ENCODE results near the gene SEPTIN7. TPM values are rescaled to one million over a fixed set of nuclear protein-coding genes. Genes with fewer than 3 reads are reported as not detected.

Gene SEPTIN7
- total and polyA plus RNA-seq, 2 of the 13 experiments (the other 11 are each of a cell fraction or from before 2014, with no cell fraction given), result 103 to 129 TPM

DNA sequence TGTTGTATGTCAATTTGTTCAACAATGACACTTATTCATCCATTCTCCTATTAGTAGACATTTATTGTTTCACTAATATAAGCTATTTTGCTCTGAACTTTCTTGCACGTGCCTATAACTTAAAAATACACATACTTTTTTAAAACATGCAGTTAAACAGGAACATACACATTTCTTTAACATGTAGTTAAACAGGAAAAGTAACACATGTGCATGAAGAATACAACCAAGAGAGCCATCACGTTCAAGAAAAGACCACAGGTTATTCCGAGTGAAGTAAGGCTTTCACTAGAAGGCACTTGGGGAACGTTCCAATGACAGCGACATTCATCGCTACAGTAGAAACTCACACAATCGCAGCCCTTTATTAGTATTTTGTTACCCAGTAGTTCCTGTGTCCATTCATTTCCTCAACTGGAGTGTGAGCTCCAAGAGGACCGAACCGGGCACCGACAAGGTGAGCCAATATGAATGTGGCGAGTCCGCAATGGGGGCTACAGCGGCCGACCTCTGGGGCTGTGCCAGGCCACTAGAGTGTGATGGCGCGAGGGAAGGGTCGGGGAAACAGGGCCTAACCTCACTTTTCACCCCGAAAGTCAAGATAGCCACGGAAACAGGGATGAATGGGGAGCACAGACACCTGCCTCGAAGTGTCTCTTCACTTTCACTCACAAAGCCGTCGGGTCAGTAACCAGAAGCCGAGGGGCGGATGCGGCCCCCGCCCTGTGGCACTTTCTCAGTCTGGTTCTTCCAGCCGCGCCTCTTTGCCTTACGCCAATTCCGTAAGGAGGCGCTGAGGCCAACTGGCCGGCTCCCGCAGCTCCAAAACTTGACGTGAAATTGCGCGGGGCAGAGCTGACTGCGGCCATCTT is 775 bp upstream of the SEPTIN7 start (continued):
- TF ChIP-seq SNAPC4 (CRISPR knock-in tag; IDR thresholded peaks at IDR 0.05) (no peak), AKAP8 (CRISPR knock-in tag; IDR thresholded peaks at IDR 0.05) (no peak), CCAR2 (optimal IDR thresholded peaks at IDR 0.05; ENCODE audit: low read depth, low read length) (no peak), ZNF629 (CRISPR knock-in tag; conservative IDR thresholded peaks at IDR 0.05) (no peak), GLI4 (CRISPR knock-in tag; IDR thresholded peaks at IDR 0.05; ENCODE audit: borderline replicate concordance) (peak; percentile 93; the same call in 1 of the 2 replicates), FOXC1 (CRISPR knock-in tag; IDR thresholded peaks at IDR 0.05; ENCODE audit: borderline replicate concordance) (no peak; the same call in 1 of the 2 replicates), ZFP90 (CRISPR knock-in tag; IDR thresholded peaks at IDR 0.05; ENCODE audit: borderline replicate concordance) (no peak), SRSF9 (IDR thresholded peaks at IDR 0.05; ENCODE audit: borderline replicate concordance, insufficient read depth, low read depth, low read length, poor library complexity, severe bottlenecking) (no peak), ZFP36 (IDR thresholded peaks at IDR 0.05; ENCODE audit: borderline replicate concordance, low read depth, low read length, partially characterized antibody) (no peak), ZNF850 (CRISPR knock-in tag; conservative IDR thresholded peaks at IDR 0.05) (no peak; the same call in 1 of the 2 replicates), STAT5B (CRISPR knock-in tag; IDR thresholded peaks at IDR 0.05) (no peak), HES4 (CRISPR knock-in tag; IDR thresholded peaks at IDR 0.05; ENCODE audit: borderline replicate concordance) (no peak), CEBPG (CRISPR knock-in tag; IDR thresholded peaks at IDR 0.05) (no peak), ZNF101 (CRISPR knock-in tag; IDR thresholded peaks at IDR 0.05; ENCODE audit: borderline replicate concordance, low read depth) (no peak), ZNF746 (CRISPR knock-in tag; IDR thresholded peaks at IDR 0.05) (no peak; the same call in 1 of the 2 replicates), ZNF615 (CRISPR knock-in tag; IDR thresholded peaks at IDR 0.05; ENCODE audit: borderline replicate concordance) (no peak), ZNF724P (CRISPR knock-in tag; IDR thresholded peaks at IDR 0.05; ENCODE audit: borderline replicate concordance) (0 out of 2 replicates have a peak, but pooled peaks have one; percentile 15), MLLT10 (CRISPR knock-in tag; IDR thresholded peaks at IDR 0.05) (no peak), KLF15 (CRISPR knock-in tag; IDR thresholded peaks at IDR 0.05; ENCODE audit: borderline replicate concordance) (no peak)
- TF ChIP-seq, protein P1, sequence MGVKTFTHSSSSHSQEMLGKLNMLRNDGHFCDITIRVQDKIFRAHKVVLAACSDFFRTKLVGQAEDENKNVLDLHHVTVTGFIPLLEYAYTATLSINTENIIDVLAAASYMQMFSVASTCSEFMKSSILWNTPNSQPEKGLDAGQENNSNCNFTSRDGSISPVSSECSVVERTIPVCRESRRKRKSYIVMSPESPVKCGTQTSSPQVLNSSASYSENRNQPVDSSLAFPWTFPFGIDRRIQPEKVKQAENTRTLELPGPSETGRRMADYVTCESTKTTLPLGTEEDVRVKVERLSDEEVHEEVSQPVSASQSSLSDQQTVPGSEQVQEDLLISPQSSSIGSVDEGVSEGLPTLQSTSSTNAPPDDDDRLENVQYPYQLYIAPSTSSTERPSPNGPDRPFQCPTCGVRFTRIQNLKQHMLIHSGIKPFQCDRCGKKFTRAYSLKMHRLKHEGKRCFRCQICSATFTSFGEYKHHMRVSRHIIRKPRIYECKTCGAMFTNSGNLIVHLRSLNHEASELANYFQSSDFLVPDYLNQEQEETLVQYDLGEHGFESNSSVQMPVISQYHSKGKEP (CRISPR knock-in tag; IDR thresholded peaks at IDR 0.05), result no peak
- TF ChIP-seq, protein P2, sequence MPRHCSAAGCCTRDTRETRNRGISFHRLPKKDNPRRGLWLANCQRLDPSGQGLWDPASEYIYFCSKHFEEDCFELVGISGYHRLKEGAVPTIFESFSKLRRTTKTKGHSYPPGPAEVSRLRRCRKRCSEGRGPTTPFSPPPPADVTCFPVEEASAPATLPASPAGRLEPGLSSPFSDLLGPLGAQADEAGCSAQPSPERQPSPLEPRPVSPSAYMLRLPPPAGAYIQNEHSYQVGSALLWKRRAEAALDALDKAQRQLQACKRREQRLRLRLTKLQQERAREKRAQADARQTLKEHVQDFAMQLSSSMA (CRISPR knock-in tag; IDR thresholded peaks at IDR 0.05), result peak; percentile 52; the same call in 1 of the 2 replicates

Measured in HepG2 (cell line).